Gastroesophageal sphincter (tissue), 4 donors: Measurements from ENCODE around the gene NOX3. TPM values are rescaled to one million over a fixed set of nuclear protein-coding genes. Genes with fewer than 3 reads are reported as not detected.
"Not testable (repeated sequence)": the region's sequence is repeated elsewhere in the genome, so short reads cannot be mapped to it uniquely, and the experiment has no call there.

Source experiments
- ATAC-seq: fragments of 150-250 bp; one replicate; pipeline ENCODE4 v1.9.1; 2016; ENCODE audit warnings: mild to moderate bottlenecking, moderate library complexity
- H3K27ac ChIP-seq, 4 donors: fragments of 200-600 bp; sonication (generic) in 3 of 4; 1 replicate in 3 of 4; 2 replicates in 1 of 4; pipeline ENCODE4 v1.5.1; 2016 to 2019
- H3K27me3 ChIP-seq: fragments of 200-600 bp; sonication (generic); one replicate; pipeline ENCODE4 v1.5.1; 2019
- H3K36me3 ChIP-seq, 2 donors: fragments of 200-600 bp; sonication (generic); one replicate each; pipeline ENCODE4 v1.5.1; 2019; ENCODE audit warnings: control low read depth in 1 of 2
- H3K4me1 ChIP-seq, 3 donors: fragments of 200-600 bp; sonication (generic); 1 replicate in 2 of 3; 2 replicates in 1 of 3; pipeline ENCODE4 v1.5.1; 2016 to 2019; ENCODE audit warnings: control low read depth in 2 of 3
- H3K4me3 ChIP-seq, 2 donors: fragments of 200-600 bp; sonication (generic); one replicate each; pipeline ENCODE4 v1.5.1; 2019; ENCODE audit warnings: mild to moderate bottlenecking in 1 of 2, moderate library complexity in 1 of 2
- H3K9me3 ChIP-seq, 3 donors: fragments of 200-600 bp; sonication (generic); one replicate each; pipeline ENCODE4 v1.5.1; 2017 to 2019; ENCODE audit warnings: control low read depth in 2 of 3
- CTCF ChIP-seq, 4 experiments: fragments of 200-600 bp in 2 of 4; fragments of 450-650 bp in 2 of 4; sonication (generic) in 1 of 4; IDR thresholded peaks; one replicate each; pipeline ENCODE4 v1.5.1; 2017 to 2019; ENCODE audit warnings: antibody characterized with exemption in 4 of 4, mild to moderate bottlenecking in 2 of 4, moderate library complexity in 2 of 4
- EP300 ChIP-seq: sonication (generic); formaldehyde crosslinking; IDR thresholded peaks from one replicate; pipeline ENCODE4 v1.6.1; 2017; ENCODE audit warnings: antibody characterized with exemption, mild to moderate bottlenecking
- POLR2A ChIP-seq, 2 donors: fragments of 450-650 bp; IDR thresholded peaks; one replicate each; pipeline ENCODE4 v1.6.1; 2017; ENCODE audit warnings: antibody characterized with exemption in 2 of 2, mild to moderate bottlenecking in 2 of 2, moderate library complexity in 1 of 2
- POLR2AphosphoS5 ChIP-seq: sonication (generic); formaldehyde crosslinking; IDR thresholded peaks from one replicate; pipeline ENCODE4 v1.6.1; 2017; ENCODE audit warnings: antibody characterized with exemption
- WGBS, 2 donors: methylation state at CpG; one replicate each; pipeline ENCODE4 v1.1.5; 2018; ENCODE audit warnings: low coverage in 1 of 2; 5-methylcytosine and 5-hydroxymethylcytosine counted together
- total RNA-seq, 4 donors: library from RNA; depleted of rRNA; stranded (reverse); fragments of >200 nt; gene quantifications; one replicate each; pipeline ENCODE4 v1.1.0, GENCODE V29; 2016

The NOX3 gene
- total RNA-seq, 4 donors from 2014 or later: 0.54 TPM; not detected in 3

GRCh38 chr6:155366325-155366724 is 89.3 kb downstream of the NOX3 start:
- no peak overlapping the region for H3K4me3 ChIP-seq
- TF ChIP-seq EP300 (no peak), CTCF (IDR thresholded peaks at IDR 0.05) (no peak), POLR2AphosphoS5 (no peak), POLR2A (IDR thresholded peaks at IDR 0.05) (no peak)
- 70 to 86% methylated on average over 2 to 5 of the region's 6 CpGs for WGBS, 2 donors

GRCh38 chr6:155364844-155365437 is 90.7 kb downstream of the NOX3 start:
- Histone ChIP-seq H3K4me3 (no peak overlapping the region), H3K36me3 (no peaks in the 10 kb centered on the region), H3K27me3 (no peaks in the 10 kb centered on the region), H3K9me3 (no peaks in the 10 kb centered on the region), H3K4me1 (no peaks in the 10 kb centered on the region), H3K27ac (no peak overlapping the region)
- 93 to 97% methylated on average over 3 of the region's 3 CpGs for WGBS, 2 donors
- TF ChIP-seq CTCF (IDR thresholded peaks at IDR 0.05) (no peak), POLR2AphosphoS5 (no peak), POLR2A (IDR thresholded peaks at IDR 0.05) (no peak), EP300 (no peak)
- ATAC-seq: no peak

More at GRCh38 chr6:155366325-155366724, 89.3 kb downstream of the NOX3 start:
- Histone ChIP-seq H3K36me3 (no peaks in the 10 kb centered on the region), H3K4me1 (no peaks in the 10 kb centered on the region), H3K9me3 (no peaks in the 10 kb centered on the region), H3K27me3 (no peaks in the 10 kb centered on the region), H3K27ac (no peak overlapping the region)
- no peak for ATAC-seq

- 78 to 91% methylated on average over 5 to 9 of the region's 12 CpGs for WGBS, 2 donors
- H3K4me1 ChIP-seq: not testable (repeated sequence)
These were observed 91.6 kb downstream of the NOX3 start for GRCh38 chr6:155364021-155364420.

GRCh38 chr6:155362968-155363632 is 92.5 kb downstream of the NOX3 start:
- not testable (repeated sequence) for H3K36me3 ChIP-seq, H3K27me3 ChIP-seq, H3K27ac ChIP-seq, H3K4me1 ChIP-seq, H3K4me3 ChIP-seq, ATAC-seq, H3K9me3 ChIP-seq
- WGBS, 2 donors: 100% methylated on average over 1 of the region's 39 CpGs; no CpG with 5 or more reads in 1 of the 2 donors

More at GRCh38 chr6:155364021-155364420, 91.6 kb downstream of the NOX3 start:
- not testable (repeated sequence) for H3K27me3 ChIP-seq, H3K9me3 ChIP-seq, ATAC-seq, H3K4me3 ChIP-seq, H3K27ac ChIP-seq, H3K36me3 ChIP-seq

- no peak overlapping the region for H3K4me3 ChIP-seq
- no peaks in the 10 kb centered on the region for H3K27me3 ChIP-seq
- TF ChIP-seq POLR2AphosphoS5 (no peak), POLR2A (IDR thresholded peaks at IDR 0.05) (no peak), CTCF (IDR thresholded peaks at IDR 0.05) (no peak), EP300 (no peak)
- no peak overlapping the region for H3K27ac ChIP-seq
- no peaks in the 10 kb centered on the region for H3K36me3 ChIP-seq
- no peak for ATAC-seq
- peaks cover 0 to 24% (median 0%) of the 10 kb centered on the region in 3 donors for H3K9me3 ChIP-seq
- H3K4me1 ChIP-seq: no peaks in the 10 kb centered on the region
These were observed 101.5 kb downstream of the NOX3 start for GRCh38 chr6:155354167-155354566.

GRCh38 chr6:155352811-155353210 is 102.8 kb downstream of the NOX3 start:
- H3K9me3 ChIP-seq: peaks cover 0 to 34% (median 0%) of the 10 kb centered on the region in 3 donors
- H3K36me3 ChIP-seq: no peaks in the 10 kb centered on the region
- no peak for TF ChIP-seq EP300
- TF ChIP-seq POLR2A (IDR thresholded peaks at IDR 0.05): no peak
- TF ChIP-seq CTCF (IDR thresholded peaks at IDR 0.05): no peak
- no peak for TF ChIP-seq POLR2AphosphoS5
- no peaks in the 10 kb centered on the region for H3K27me3 ChIP-seq
- H3K4me1 ChIP-seq: no peaks in the 10 kb centered on the region
- no peak overlapping the region for H3K4me3 ChIP-seq
- no peak for ATAC-seq
- no peak overlapping the region for H3K27ac ChIP-seq
